ENCODE measurements around the gene KAT7.

Gene KAT7

GRCh38 chr17:49760932-49761558, 27.4 kb upstream of the KAT7 start:
- DNase-seq: no peak

DNA sequence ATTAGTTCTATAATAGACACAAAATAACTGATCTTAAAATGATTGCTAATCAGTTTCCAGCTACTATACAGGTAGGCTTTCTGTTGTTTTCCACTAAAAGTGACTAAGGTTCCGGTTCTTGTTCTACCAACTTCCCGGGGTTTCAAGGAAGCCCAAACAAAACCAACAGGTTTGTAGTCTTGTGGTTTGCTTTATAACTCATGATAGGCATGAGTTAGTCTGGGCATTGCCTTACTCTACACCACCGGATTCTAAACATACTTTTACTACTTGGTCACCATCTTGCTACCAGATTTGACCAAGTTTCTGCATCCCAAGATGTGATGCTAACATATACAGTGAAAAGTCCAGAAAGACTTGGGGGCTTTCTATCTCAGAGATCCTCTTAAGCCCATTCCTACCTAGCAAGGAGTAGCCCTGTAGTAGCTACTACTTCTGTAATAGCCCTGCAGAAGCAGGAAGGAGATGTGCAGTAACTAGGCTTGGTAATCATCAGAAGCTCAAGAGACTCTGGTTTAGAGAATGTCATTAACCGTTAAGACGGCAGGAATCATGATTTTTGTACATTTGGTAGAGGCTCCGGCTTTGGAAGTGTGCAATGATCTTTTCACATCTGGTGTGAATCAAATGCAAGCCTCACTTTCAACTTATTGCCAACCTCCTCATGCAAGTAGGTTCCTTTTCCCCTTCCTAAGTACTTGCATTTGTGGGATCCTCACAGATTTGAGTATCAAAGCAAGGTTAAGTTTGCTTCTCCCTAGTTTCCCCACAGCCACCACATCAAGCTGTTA, 26.1 kb upstream of the KAT7 start:
- DNase-seq: no peak

- peak; percentile 100 for DNase-seq
Measured at GRCh38 chr17:49763735-49764558, 24.5 kb upstream of the KAT7 start, which contains the start of gene FAM117A. TSS of gene FAM117A (minus strand) at chr17:49764131. CDS start at chr17:49764087, 44 bp downstream.

GRCh38 chr17:49764559-49765180, 23.8 kb upstream of the KAT7 start:
- no peak for DNase-seq

- no peak for DNase-seq
Measured at GRCh38 chr17:49766918-49767530, 21.5 kb upstream of the KAT7 start.

DNA sequence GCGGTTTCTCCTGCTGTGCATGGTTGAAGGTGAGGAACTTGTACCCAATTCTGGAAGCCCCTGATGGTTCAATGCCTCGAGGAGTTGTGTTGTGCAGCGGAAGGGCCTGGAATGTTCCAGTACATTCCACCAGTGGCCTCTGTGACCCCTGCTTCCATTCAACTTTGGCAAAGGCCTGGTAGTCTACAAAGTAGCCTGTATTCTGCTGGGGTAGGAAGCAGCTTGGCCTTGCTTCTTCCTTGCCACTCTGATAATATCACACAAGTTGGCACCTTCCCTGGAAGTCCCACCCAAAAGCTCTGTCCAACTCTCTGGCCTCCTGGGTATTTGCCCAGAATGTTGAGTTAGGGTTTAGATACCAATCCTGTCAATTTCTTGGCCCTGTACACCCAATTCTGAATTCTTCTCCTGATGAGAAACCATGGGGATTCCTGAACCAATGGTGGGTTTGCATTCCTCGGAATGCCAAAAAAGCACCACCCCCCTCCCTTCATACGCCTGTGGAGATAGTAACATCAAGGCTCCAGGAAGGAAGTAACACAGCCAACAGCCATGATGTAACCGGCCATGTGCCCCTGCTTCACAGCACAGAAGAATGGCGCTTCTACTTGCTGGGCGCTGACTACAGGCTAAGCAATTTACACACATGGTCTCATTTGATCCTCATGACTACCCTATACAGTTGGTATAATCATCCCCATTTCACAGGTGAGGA, 12.8 kb upstream of the KAT7 start:
- DNase-seq: peak; percentile 74

- DNase-seq: no peak
Measured at GRCh38 chr17:49776551-49777300, 11.8 kb upstream of the KAT7 start.

DNA sequence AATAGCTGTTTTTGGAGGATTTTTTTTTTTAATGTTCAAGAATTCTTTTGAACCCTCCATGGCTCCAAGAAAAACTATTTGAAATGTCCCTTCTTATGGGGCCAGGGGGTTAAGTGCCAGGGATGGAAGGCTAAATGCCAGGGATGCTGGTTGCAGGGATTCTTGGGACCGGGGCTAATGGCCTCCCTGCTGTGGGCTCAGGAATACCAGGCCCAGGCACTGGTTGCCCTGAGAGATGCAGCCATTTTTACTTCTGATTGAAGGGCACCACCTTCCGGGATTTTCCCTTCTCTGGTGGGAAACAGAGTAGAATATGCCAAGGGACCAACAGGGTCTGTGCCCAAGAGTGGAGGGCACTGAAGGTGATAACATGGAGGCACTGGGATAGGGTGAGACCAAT, 10.9 kb upstream of the KAT7 start:
- no peak for DNase-seq

GRCh38 chr17:49779156-49779738, 9.2 kb upstream of the KAT7 start:
- no peak for DNase-seq

- no peak for DNase-seq
Measured at GRCh38 chr17:49779739-49780231, 8.7 kb upstream of the KAT7 start.

DNA sequence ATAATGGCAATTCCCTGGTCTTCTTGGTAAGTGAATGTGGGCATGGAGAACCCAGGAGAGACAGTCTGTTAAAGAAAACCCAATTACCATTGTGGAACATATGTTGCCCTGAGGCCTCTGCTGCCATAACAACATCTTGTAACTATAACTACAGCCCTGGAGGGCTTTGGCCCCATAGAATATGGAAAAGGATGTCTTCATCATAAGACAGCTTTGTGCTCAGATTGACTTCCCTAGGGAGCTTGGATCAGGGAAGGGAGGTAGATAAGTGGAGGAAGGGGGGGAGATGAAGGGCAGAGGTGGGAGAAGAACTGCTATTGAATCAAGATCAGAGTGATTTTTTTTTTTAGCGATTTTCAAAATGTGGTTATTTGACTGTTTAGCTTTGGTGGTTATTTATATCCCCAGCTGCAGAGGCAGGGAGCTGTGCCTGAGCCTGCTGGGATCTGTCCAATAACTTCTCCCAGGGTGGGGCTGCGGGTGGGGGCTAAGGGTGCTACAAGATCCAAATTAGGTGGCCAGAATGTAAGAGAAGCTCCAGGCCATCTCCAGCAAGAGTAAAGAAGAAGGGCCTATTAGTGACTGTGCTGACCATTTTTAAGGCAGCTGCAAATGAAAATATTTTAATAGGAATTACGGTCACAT, 5.3 kb upstream of the KAT7 start:
- peak; percentile 26 for DNase-seq

DNA sequence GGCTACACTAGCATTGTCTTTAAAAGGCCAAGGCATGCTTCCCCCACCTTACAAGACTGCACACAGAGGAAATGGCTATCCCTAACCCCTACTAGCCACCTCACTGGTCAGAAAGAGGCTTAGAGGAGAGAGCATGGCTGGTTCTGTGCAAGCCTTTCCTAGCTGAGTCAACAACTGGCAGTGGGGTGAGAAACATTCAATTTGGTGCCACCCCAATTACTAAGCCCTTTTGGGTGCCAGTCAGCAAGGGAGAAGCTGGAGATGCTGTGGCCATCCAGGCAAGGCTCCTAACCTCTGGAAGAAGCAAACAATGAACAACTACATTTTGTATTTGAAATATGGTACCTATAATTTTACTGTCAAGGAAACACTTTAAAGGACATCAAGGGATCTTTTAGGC, 4.7 kb upstream of the KAT7 start:
- no peak for DNase-seq

- DNase-seq: no peak
Measured at GRCh38 chr17:49784636-49785035, 3.8 kb upstream of the KAT7 start.

- DNase-seq: no peak
Measured at GRCh38 chr17:49787884-49788477, 500 bp upstream of the KAT7 start.

DNA sequence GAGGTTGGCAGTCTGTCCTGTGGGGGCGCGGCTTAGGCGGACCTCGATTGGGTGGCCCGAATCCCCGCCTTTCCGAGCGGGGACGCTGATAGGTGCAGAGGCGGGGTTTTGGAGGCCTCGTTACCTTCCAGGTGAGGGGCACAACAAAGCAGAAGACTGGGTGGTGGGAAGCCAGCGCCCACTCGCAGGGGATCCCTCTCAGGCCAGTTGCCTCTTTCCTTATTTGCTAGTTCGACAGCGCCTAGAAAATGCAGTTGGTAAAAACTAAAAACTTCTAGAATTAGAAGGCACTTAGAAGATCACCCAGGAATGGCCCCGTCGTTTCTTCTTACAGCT, 730 bp downstream of the KAT7 start:
- DNase-seq: no peak

DNA sequence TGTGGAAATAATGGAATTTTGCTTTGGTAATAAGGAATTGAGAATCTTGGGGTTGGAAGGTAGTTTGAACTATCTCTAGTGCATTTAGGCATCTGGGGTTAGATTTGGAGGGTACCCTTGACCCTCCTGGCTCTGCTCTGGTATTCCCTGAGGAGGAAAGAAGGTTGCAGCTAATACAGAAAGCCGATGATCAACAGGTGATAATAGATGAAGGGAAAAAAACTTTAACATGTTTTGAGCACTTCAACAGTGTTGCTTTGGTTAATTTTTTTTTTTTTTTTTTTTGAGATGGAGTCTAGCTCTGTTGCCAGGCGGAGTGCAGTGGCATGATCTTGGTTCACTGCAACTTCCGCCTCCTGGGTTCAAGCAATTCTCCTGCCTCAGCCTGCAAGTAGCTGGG, 4.8 kb downstream of the KAT7 start:
- DNase-seq: no peak

- no peak for DNase-seq
Measured at GRCh38 chr17:49795372-49795771, 6.9 kb downstream of the KAT7 start.

- DNase-seq: no peak
Measured at GRCh38 chr17:49798182-49798581, 9.7 kb downstream of the KAT7 start.

- DNase-seq: no peak
Measured at GRCh38 chr17:49798738-49799137, 10.3 kb downstream of the KAT7 start.

DNA sequence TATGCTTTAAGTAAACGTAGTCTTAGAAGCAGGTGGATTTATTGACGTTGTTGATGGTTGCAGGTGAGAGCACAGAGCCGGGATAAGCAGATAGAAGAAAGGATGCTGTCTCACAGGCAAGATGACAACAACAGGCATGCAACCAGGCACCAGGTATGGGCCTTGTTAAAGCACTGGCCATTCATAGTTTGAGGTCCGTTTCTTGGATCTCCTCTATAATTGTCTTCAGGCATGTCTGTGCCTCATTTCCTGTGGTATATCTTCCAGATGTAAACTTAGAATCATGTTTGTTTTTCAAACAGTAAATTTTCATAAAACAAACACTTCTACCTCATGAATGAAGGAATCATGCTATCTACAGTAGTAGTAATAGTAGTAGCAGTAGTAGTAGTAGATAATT, 20.6 kb downstream of the KAT7 start:
- no peak for DNase-seq

All from islet precursor cell (in vitro differentiated cells).